DMS153 (cell line): Measurements from ENCODE around the gene ALPK3.
"Not testable (repeated sequence)": the region's sequence is repeated elsewhere in the genome, so short reads cannot be mapped to it uniquely, and the experiment has no call there.

ENCODE experiments used
- DNase-seq: peaks from one replicate; lab custom pipeline; 2025; lab: John Stamatoyannopoulos, UW

Gene ALPK3

DNA sequence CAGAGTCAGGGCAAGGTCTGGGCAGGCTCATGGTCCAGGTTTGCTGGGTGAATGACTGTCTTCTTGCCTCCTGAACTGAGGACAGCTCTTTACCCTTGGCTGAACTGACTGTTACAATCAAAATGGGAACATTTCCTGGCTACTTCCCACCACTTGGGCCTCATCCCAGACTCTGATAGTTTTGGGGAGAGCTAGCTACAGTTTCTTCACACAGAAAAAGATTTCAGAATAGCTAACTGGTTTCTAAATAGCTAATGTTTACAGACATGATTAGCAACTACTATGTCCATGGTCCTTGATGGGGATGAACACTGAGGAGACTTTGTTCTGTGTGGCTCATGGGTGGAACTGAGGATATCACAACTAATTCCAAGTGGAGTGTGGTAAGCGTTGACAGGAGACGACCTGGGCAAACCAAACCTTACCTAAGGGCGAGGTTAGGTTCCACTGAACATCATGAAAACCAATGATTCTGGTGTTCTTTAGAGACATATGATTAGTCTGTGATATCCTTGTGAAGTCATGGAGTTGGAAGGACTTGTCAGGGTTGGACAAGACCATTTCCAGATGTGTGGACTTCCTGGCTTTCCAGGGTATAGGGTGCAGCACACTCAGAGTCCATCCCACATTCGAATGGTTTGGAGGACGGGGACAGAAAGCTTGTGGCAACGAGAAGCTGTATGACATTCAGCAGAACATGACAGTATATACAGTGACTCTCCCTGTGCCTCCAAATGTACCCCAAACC is 7.3 kb downstream of the ALPK3 start:
- DNase-seq, result no peak

GRCh38 chr15:84826369-84826823 is 9.2 kb downstream of the ALPK3 start:
- DNase-seq, result no peak

DNA sequence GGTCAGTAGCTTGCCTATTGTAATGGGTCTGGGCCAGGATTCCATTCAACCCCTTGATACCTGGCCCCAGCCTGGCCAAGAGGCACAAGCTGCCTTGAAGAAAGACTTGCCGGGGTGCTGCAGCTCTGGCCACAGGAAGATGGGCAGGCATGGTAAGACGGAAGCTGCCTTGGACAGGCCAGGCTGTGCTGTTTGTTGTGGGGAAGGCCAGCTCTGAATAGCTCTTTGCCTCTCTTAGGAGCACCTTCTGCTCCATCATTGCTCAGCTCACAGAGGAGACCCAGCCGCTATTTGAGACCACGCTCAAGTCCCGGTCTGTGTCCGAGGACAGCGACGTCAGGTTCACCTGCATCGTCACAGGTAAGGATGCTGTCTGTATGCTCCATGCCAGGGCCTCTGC is 10.1 kb downstream of the ALPK3 start:
- DNase-seq, result no peak

DNA sequence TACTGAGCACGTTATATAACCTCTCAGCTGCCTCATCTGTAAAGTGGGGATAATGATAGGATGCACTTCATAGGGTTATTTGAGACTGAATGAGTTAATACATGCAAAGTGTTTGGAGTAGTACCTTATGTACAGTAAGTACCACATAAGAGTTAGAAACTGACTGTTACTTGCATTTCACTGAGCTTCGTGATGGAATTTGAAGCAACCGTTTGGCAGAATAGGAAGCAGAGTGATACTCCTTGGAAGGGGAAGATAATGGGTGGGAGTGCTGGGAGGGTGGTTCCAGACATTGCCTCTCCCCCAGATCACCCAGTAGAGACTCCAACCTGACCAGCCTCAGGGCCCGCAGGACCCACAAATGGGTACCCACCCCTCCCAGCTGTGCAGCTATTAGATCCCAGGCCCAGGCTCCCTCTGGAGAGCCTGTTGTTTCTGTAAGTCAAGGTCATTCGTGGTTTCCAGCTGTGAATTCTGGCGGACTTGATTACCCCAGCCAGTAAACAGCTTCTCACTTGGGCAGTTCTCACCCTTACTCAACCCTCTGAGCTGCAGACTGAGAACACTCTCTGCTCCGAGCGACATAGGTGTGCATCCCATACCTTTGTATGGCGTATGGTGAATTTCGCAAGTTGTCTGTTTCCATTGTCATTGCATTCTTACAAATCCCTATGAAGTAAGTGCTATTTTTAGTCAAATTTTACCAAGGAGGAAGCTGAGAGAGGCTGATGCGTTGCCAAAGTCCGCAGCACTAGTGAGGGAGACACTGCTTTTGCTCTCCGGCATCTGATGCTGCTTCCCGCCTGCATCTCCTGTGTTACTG is 11.1 kb downstream of the ALPK3 start:
- DNase-seq, result no peak

DNA sequence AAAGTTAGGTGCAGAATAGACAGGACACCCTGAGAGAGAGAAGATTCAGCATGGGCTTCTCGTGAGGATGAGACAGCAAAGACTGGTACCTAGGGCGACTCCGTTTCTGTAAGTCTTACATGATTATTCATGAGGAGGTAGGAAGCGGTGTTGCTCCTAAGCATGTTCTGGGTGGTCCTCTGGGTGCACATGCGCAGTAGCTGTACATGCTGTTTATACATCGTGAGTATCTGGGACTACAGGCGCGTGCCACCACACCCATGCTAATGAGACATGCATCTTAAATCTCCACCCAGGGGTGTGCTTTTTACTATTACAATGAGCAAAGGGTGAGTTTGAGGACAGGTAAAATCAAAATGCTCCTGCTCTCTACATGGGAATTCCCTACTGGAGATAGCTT is 12.3 kb downstream of the ALPK3 start:
- no peak for DNase-seq

DNA sequence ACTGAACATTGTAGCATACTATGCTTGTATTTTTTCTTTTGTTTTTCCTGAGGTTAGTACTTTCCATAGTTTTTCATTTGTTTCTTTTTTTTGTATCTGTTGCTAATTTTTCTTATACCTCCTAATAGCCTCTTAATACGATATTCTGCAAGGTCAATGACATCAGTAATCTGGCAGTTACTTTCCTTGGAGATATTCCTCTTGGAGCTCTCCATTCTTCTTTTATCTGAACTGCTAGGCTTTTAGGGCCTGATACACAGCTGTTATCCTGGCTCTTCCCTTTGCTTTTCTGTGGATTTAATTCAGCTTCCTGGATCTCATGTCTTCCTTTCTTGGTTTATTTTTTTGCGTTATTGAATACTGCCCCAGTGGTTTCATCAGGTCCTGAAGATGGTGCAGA is 12.9 kb downstream of the ALPK3 start:
- DNase-seq, result no peak

GRCh38 chr15:84831028-84831427 is 13.9 kb downstream of the ALPK3 start:
- no peak for DNase-seq

- no peak for DNase-seq
Measured at GRCh38 chr15:84831613-84832012, 14.5 kb downstream of the ALPK3 start.

DNA sequence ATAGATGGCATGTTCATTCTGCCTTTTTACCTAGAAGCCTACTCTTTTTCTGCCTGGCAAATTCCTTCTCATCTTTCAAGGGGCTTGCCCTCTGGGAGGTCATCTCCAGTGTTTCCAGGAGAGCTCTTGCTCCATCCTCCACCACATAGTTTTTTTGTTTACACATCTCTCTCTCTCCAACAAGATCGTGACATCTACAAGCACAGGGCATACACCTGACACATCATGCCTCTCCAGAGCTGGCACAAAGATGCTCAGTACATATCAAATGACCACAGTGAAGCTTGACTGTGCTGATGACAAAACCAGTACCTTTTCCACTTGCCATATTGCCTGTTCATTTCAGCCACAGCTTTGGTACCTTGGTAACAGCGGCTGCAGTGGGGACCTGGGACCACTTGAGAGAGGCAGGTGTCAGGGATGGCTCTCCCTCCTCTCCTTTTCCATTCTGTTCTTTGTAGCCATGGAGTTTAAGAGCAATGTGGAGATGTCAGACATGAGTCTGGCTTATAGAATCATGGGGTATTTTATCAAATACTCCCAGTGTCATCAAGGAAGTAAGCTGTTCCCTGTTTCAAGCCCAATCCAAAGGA is 15.4 kb downstream of the ALPK3 start:
- no peak for DNase-seq

- no peak for DNase-seq
Measured at GRCh38 chr15:84833447-84834228, 16.5 kb downstream of the ALPK3 start.

GRCh38 chr15:84834229-84834955 is 17.2 kb downstream of the ALPK3 start:
- no peak for DNase-seq

DNA sequence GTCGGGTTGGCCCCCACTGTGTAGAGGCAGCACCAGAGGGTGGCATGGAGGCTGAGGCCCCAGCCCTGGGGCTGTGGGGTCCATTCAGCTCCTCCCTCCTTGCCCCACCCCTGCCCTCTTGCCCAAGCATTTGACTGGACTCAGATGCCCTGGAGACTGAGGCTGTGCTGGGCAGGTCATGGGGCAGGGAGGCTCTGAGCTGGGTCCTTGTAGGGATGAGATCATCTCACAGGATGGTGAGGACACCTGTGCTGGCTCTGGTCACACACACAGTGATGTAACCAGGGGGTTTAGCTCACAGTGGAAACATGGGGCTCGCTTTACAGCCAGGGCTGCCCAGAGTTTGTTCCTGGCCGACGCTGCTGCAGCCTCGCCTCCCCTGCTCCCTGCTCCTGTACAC is 17.8 kb downstream of the ALPK3 start:
- DNase-seq, result no peak

DNA sequence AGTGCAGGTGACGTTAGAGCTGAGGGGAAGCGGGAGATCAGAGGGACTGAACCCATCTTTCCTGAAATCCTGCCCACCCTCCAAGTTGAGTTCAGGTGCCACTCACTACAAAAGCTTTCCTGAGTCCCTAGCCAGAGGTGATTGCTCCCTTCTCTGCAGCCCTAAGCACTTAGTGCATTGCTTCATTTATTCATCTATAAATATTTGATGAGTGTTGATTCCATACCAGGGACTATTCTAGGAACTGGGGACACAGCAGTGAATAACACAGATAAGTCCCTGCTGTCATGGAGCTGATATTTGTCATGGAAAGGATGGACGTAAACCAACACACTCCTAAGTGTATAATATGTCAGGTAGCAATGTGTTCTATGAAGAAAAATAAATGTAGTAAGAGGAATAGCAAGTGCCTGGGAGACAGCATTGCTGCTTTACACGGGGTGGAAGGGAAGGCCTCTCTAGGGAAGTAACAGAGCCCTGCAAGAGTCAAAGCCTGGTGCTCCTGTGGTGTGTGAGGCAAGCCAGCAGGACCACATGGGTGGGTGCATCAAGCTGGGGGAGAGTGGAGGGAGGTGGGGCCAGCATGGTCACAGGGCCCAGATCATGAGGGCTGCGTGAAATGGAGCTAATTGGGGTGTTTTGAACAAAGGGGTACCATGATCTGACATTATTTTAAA is 18.6 kb downstream of the ALPK3 start:
- DNase-seq, result no peak

- DNase-seq, result no peak
Measured at GRCh38 chr15:84836844-84837243, 19.7 kb downstream of the ALPK3 start.

- DNase-seq, result no peak
Measured at GRCh38 chr15:84839714-84840113, 22.6 kb downstream of the ALPK3 start.

- no peak for DNase-seq
Measured at GRCh38 chr15:84840255-84840654, 23.1 kb downstream of the ALPK3 start.

GRCh38 chr15:84840741-84841429 is 23.7 kb downstream of the ALPK3 start:
- DNase-seq, result no peak

- no peak for DNase-seq
Measured at GRCh38 chr15:84842781-84843180, 25.6 kb downstream of the ALPK3 start.

- no peak for DNase-seq
Measured at GRCh38 chr15:84844964-84845363, 27.8 kb downstream of the ALPK3 start.

DNA sequence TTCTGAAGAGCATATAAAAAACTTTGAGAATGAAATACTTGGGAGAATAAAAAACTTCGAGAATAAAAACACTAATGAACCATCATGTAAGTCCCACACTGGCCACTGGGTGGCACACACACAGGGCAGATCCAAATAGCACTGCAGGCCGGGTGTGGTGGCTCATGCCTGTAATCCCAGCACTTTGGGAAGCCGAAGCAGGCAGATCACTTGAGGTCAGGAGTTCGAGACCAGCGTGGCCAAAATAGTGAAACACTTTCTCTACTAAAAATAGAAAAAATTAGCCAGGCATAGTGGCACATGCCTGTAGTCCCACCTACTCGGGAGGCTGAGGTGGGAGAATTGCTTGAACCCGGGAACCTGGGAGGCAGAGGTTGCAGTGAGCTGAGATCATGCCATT is 28.5 kb downstream of the ALPK3 start:
- not testable (repeated sequence) for DNase-seq
